Endothelial cell (in vitro differentiated cells): ENCODE measurements around the gene SIGMAR1. TPM values are rescaled to one million over a fixed set of nuclear protein-coding genes. Genes with fewer than 3 reads are reported as not detected.
A peak's percentile ranks its signal among the peaks of the same experiment; 100 is the strongest.

Source experiments
- DNase-seq: peaks from one replicate; pipeline ENCODE4 v3.0.0; 2021; ENCODE audit warnings: low spot score
- H3K27ac Mint-ChIP-seq: one replicate; pipeline ENCODE4 v1.8.0; 2021; ENCODE audit warnings: mixed read lengths, inconsistent platforms; ENCODE audit not compliant: unreplicated experiment
- H3K27me3 Mint-ChIP-seq: one replicate; pipeline ENCODE4 v1.8.0; 2021; ENCODE audit warnings: mild to moderate bottlenecking, moderate library complexity, mixed read lengths, inconsistent platforms; ENCODE audit not compliant: unreplicated experiment
- H3K36me3 Mint-ChIP-seq: one replicate; pipeline ENCODE4 v1.8.0; 2021; ENCODE audit warnings: mild to moderate bottlenecking, low read depth, mixed read lengths, inconsistent platforms; ENCODE audit not compliant: unreplicated experiment
- H3K4me1 Mint-ChIP-seq: one replicate; pipeline ENCODE4 v1.8.0; 2021; ENCODE audit warnings: mild to moderate bottlenecking, mixed read lengths, inconsistent platforms; ENCODE audit not compliant: unreplicated experiment
- H3K4me3 Mint-ChIP-seq: one replicate; pipeline ENCODE4 v1.8.0; 2021; ENCODE audit warnings: mild to moderate bottlenecking, mixed read lengths, inconsistent platforms; ENCODE audit not compliant: unreplicated experiment
- H3K9me3 Mint-ChIP-seq: one replicate; pipeline ENCODE4 v1.8.0; 2021; ENCODE audit warnings: mixed read lengths, inconsistent platforms; ENCODE audit not compliant: unreplicated experiment
- total RNA-seq: library from RNA; stranded (reverse); fragmentation: NEBNext Ultra II Directional; extraction: Animal tissue kit (Norgen Biotek cat#: 25700); gene quantifications from one replicate; pipeline ENCODE4 v1.2.1, GENCODE V29; 2021; ENCODE audit not compliant: unreplicated experiment
- TF ChIP-seq, protein P1 (sequence below): fragments of 200-600 bp; sonication (generic); IDR thresholded peaks from one replicate; pipeline ENCODE4 v1.5.0; 2021; ENCODE audit warnings: antibody characterized with exemption; ENCODE audit not compliant: unreplicated experiment

SIGMAR1 gene
- total RNA-seq, 1 donor from 2014 or later, result 25.9 TPM

DNA sequence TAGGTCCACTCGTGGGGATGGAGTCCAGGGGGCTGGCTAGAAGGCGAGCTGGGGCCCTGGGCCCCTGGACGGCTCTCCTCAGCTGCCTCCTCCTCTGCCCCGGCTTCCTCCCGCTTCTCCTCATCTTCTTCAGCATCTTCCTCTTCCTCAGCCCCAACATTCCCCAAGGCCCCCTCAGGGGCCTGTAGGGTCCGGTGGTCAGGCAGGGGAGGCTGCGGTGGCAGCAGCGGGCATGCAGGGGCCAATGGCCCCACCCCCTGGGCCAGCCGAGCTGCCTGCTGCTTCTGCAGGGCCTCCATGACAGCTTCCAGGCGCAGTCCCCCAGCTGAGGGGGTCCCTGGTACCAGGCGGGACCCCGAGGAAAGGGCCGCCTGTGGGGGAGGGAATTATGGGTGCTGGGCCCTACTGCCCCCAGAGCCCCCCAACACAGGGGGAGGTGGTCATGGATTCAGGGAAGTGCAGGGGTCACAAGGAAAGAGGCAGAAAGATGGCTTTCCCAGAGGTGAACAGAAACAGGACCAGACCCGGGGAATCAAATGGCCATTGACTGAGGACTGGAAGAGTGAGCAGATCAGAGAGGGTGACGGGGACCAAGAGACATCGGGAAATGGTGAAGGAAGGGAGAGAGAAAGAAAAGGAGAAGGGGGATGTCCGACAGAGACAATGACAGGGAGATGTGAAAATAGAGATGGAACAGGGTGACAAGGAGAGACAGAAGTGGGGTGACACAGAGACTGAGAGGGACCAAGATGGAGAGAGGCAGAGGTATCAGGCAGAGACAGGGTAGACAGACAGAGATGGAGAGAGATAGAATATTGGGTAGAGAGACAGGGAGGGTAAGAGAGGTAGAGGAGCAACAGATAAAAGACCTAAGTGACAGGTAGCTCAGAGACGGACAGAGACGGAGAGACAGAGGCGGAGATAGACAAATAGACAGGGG lies 9.6 kb downstream of the SIGMAR1 start:
- peaks cover 35% of the 10 kb centered on the region for H3K27me3 Mint-ChIP-seq
- TF ChIP-seq, protein P1, sequence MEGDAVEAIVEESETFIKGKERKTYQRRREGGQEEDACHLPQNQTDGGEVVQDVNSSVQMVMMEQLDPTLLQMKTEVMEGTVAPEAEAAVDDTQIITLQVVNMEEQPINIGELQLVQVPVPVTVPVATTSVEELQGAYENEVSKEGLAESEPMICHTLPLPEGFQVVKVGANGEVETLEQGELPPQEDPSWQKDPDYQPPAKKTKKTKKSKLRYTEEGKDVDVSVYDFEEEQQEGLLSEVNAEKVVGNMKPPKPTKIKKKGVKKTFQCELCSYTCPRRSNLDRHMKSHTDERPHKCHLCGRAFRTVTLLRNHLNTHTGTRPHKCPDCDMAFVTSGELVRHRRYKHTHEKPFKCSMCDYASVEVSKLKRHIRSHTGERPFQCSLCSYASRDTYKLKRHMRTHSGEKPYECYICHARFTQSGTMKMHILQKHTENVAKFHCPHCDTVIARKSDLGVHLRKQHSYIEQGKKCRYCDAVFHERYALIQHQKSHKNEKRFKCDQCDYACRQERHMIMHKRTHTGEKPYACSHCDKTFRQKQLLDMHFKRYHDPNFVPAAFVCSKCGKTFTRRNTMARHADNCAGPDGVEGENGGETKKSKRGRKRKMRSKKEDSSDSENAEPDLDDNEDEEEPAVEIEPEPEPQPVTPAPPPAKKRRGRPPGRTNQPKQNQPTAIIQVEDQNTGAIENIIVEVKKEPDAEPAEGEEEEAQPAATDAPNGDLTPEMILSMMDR, result no peak

DNA sequence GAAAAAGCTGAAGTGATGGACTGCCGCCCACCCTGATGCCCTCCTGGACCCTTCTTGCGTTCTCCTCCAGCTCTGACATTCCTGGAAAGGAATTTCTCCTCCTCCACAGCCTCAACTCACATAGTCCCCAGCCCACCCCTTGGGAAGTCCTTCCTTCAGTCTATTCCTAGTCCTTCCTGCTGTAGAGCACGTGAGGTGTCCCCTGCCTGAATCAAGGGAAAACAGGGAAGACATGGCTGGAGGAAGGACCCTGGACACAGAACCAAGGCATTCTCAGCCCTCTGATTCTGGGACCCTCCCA lies 12.5 kb downstream of the SIGMAR1 start:
- TF ChIP-seq, protein P1, result no peak
- Mint-ChIP-seq H3K4me1 (peaks cover 16% of the 10 kb centered on the region), H3K27me3 (peaks cover 37% of the 10 kb centered on the region)

More for the DNA sequence above, 9.6 kb downstream of the SIGMAR1 start:
- H3K4me3 Mint-ChIP-seq, result peak overlapping the region; percentile 88
- DNase-seq, result no peak
- peaks cover 6% of the 10 kb centered on the region for H3K36me3 Mint-ChIP-seq
- H3K27ac Mint-ChIP-seq, result no peak overlapping the region
- no peaks in the 10 kb centered on the region for H3K9me3 Mint-ChIP-seq
- H3K4me1 Mint-ChIP-seq, result peaks cover 11% of the 10 kb centered on the region

DNA sequence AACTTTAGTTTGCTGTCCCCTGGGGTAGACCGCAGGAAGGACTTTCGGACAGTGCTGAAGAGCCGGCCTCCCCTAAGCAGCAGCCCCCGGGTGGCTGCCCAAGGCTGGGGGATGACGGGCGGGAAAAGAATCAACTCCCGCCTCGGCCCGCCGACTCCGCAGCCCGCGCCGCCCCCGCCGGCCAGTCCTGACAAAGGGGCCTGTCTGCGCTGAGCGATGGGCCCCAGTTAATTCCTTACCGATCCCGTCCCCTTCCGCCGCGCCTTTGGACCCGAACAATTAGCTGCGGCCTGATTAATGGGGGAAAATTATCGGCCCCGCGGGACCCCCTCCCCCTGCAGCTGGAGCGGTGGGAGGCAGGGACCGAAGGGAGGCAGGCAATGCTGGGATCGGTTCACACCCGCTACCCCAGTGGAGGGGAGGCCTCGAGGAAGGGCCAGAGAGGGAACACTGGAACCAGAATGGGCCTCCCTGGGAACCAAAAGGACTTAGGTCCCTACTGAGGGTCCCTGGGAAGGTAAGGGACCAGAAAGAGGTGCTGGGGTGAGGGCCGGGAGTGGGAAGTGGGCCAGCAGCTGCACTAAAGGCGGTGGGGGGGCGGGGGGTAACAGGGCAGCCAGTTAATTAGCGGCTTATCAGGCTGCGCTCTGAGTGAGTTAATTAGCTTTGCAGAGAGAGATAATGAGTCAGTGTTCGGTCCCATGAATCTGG lies 13.0 kb downstream of the SIGMAR1 start:
- no peak overlapping the region for H3K4me3 Mint-ChIP-seq
- peaks cover 6% of the 10 kb centered on the region for H3K36me3 Mint-ChIP-seq
- peaks cover 32% of the 10 kb centered on the region for H3K27me3 Mint-ChIP-seq

More for the DNA sequence above, 12.5 kb downstream of the SIGMAR1 start:
- Mint-ChIP-seq H3K9me3 (no peaks in the 10 kb centered on the region), H3K36me3 (peaks cover 6% of the 10 kb centered on the region), H3K4me3 (no peak overlapping the region), H3K27ac (no peak overlapping the region)
- no peak for DNase-seq

DNA sequence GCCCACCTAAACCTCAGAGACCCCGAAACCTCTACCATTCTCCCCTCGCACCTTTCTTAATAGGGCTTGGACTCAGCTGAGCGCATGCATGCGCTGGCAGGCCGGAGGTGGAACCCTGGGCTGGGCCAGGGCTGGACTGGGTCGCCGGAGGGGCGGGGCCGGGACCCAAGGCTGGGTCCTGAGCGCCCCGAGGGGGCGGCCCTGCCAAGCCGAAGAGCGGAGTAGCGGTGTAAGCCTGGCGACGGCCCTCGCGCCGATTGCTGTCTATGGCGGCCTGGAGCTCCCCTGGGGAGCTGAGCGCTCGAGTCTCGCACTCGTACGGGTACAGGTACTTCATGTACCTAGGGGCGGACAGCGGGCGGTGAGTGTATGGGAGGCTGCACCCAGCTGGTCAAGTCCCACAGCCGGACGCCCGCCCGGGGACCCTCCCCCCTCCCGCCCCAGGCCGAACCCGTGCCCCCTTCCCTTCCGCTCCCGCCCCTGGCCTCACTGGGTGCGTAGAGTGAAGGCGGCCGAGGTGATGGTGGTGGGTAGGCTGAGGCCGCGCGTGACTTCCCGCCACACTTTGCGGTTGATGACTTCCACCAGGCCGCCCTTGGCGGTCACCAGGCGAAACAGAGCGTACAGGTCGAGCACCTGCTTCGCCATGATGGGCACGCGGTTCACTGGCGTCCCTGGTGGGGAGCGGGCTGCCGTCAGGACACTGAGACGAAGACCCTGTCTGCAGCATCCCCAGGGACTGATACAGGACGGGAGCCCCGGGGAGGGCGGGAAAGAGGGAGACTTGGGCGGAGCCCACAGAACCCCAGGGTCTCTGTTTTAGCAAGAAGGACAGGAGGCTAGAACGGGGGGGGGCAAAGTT lies 14.0 kb downstream of the SIGMAR1 start:
- peaks cover 6% of the 10 kb centered on the region for H3K36me3 Mint-ChIP-seq
- peaks cover 22% of the 10 kb centered on the region for H3K4me1 Mint-ChIP-seq
- no peak for DNase-seq
- H3K27me3 Mint-ChIP-seq, result peaks cover 26% of the 10 kb centered on the region
- no peak overlapping the region for H3K27ac Mint-ChIP-seq
- H3K9me3 Mint-ChIP-seq, result no peaks in the 10 kb centered on the region
- TF ChIP-seq, protein P1, result no peak
- no peak overlapping the region for H3K4me3 Mint-ChIP-seq

More for the DNA sequence above, 13.0 kb downstream of the SIGMAR1 start:
- TF ChIP-seq, protein P1, result no peak
- Mint-ChIP-seq H3K9me3 (no peaks in the 10 kb centered on the region), H3K27ac (no peak overlapping the region), H3K4me1 (peaks cover 20% of the 10 kb centered on the region)
- no peak for DNase-seq
